Measurements from ENCODE around the gene ZBTB38.

DNA sequence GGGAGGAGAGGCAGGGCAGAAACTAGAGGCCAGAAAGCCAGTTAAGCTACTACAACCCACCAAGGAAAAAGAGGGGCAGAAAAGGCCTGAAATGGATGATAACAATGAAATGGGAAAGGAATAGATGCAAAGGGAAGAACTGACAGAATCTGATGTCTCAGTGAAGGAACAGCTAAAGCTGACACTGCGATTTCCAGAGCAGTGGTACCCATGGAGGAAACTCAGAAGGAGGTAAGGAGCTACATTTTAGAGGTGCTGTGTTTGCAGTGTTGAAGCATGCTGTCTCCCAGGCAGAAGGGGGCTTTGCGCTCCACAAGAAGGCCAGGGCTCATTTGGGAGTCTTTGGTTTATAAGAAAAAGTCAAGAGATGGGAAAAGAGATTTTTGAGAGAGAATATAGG, 38.0 kb downstream of the ZBTB38 start:
- TF ChIP-seq, protein P1, sequence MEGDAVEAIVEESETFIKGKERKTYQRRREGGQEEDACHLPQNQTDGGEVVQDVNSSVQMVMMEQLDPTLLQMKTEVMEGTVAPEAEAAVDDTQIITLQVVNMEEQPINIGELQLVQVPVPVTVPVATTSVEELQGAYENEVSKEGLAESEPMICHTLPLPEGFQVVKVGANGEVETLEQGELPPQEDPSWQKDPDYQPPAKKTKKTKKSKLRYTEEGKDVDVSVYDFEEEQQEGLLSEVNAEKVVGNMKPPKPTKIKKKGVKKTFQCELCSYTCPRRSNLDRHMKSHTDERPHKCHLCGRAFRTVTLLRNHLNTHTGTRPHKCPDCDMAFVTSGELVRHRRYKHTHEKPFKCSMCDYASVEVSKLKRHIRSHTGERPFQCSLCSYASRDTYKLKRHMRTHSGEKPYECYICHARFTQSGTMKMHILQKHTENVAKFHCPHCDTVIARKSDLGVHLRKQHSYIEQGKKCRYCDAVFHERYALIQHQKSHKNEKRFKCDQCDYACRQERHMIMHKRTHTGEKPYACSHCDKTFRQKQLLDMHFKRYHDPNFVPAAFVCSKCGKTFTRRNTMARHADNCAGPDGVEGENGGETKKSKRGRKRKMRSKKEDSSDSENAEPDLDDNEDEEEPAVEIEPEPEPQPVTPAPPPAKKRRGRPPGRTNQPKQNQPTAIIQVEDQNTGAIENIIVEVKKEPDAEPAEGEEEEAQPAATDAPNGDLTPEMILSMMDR (IDR thresholded peaks at IDR 0.05; ENCODE audit: poor library complexity, severe bottlenecking): no peak
- no peak for TF ChIP-seq POLR2AphosphoS5 (IDR thresholded peaks at IDR 0.05)

Data from neural cell (in vitro differentiated cells).